ENCODE data around the gene CYP3A7. TPM values are rescaled to one million over a fixed set of nuclear protein-coding genes. Genes with fewer than 3 reads are reported as not detected.
"Not testable (repeated sequence)": the region's sequence is repeated elsewhere in the genome, so short reads cannot be mapped to it uniquely, and the experiment has no call there.

CYP3A7 gene
- polyA plus RNA-seq, result under 1 TPM in 1 of 3 donors, not detected in 2; 0.10 TPM

DNA sequence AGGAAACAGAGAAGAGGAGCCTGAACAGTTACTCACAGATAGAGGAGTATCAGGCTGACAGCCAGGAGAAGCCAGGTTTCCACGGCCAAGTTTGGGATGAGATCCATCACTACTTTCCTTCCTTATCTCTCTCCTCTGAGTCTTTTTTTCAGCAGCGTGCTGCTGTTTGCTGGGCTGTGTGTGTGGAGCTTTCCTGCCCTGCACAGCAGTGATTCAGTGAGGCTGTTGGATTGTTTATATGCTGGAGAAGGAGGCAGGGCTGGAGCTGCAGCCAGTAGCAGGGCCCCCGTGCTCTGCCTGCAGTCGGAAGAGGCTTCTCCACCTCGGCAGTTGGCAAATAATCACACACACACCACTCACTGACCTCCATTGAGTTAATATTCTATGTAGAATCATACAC, at the start of gene CYP3A7:
Gene CYP3A7, minus strand, starts transcription at position 210 of the 400 bp plus-strand sequence. Its CDS starts 103 bp downstream, at position 107.
- 51 to 86% (median 62%) methylated on average over 5 of the region's 5 CpGs for WGBS, 3 donors
- H3K27ac ChIP-seq (ENCODE audit: low read depth, low read length), result no peak within 1 kb of the TSS

GRCh38 chr7:99784007-99784406, 49.0 kb upstream of the CYP3A7 start, which contains the start of gene CYP3A4:
CYP3A4 (minus strand) TSS chr7:99784184; CDS start chr7:99784081, 103 bp downstream.
- H3K27ac ChIP-seq (ENCODE audit: low read depth, low read length), result no peak within 1 kb of the TSS

DNA sequence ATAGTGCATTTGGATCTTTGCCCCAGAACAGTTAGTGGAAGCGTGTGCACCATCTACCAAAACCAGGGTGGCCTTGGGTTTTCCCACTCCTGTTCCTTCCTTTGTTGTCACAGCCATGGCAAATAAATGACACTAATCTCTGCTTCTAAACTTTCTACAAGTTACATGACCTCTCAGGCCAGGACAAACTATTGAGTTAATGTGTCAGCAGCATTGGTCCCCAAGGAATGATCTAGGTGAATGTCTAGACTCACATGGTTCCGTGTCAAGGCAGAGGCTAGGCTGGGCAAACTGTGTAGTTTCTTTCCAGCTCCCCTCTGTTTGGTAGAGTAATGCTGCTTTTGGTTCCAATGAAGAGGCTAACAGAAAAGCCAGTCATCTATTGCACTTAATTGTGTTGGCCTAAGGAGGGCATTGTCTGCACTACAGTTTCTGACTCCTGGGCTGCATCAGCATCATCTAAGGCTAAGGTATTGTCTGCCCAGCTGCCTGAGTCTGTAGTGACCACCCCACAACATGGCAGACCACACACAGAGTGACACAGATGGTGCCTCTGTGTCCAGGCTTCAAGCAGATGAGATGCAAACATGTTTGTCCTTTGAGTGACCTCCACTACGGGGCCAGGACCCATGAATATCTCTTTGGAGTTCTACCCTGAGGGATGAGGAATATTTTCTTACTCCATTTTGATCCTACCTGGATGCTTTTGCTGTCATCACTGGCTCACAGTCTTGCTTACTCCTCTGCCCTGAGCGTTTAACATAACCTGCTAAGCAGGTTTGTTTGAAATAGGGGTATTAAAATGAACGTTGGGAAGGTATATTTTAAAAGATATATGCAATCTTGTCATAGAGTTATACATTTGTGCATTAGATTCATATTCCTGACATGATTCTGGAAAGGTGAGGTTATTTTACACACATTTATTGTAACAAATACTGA, 47.3 kb upstream of the CYP3A7 start:
- H3K27ac ChIP-seq (ENCODE audit: low read depth, low read length), result no peak overlapping the region
- WGBS, 3 donors, result 65 to 80% (median 73%) methylated on average over 5 of the region's 5 CpGs

DNA sequence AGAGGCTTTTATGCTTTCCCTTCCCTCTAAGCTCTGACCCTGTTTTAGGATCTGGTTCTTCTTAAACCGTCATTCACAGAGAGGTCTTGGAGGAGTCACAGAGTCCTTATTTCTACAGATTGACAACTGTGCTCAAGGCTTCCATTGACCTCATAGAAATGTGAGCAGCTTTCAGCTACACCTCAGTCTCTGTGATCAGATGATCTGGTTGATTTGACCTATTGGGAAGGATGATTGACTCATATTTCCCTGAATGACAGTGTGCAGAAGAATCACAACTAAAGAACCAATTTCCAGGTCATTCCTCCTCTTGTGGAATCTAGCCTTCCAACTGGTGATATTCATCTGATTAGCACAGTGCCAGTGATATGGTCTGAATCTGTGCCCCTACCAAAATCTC, 45.6 kb upstream of the CYP3A7 start:
- H3K27ac ChIP-seq (ENCODE audit: low read depth, low read length), result no peak overlapping the region
- 81 to 89% (median 88%) methylated on average over 1 of the region's 1 CpG for WGBS, 3 donors

- WGBS, 3 donors, result 83 to 86% (median 84%) methylated on average over 3 of the region's 3 CpGs
- no peak overlapping the region for H3K27ac ChIP-seq (ENCODE audit: low read depth, low read length)
Measured at GRCh38 chr7:99779949-99780348, 45.0 kb upstream of the CYP3A7 start.

DNA sequence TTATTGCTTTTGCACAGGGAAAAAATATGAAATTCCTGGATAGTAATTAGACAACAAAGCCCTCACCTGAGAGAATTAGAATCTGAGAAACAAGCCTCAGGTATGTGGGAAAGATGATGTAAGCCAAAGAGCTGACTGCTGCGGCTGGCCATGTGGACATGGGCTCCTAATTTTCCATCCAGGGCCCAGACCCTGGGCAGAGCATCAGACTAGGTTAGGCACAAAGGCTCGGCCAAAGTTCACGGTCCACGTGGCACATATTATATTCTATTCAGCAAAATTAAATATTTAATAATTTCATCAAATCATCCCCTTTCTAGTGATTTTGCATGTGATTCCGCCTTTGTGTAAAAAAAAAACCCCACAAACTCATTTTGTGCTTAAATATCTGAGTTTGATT, 43.9 kb upstream of the CYP3A7 start:
- no peak overlapping the region for H3K27ac ChIP-seq (ENCODE audit: low read depth, low read length)
- WGBS, 3 donors, result 88 to 90% (median 89%) methylated on average over 5 of the region's 5 CpGs

DNA sequence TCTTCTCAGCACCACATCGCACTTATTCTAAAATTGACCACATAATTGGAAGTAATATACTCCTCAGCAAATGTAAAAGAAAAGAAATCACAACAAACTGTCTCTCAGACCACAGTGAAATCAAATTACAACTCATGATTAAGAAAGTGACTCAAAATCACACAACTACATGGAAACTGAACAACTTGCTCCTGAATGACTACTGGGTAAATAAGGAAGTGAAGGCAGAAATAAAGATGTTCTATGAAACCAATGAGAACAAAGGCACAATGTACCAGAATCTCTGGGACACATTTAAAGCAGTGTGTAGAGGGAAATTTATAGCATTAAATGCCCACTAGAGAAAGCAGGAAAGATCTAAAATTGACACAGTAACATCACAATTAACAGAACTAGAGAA, 38.4 kb upstream of the CYP3A7 start:
- WGBS, 3 donors, result 81 to 94% (median 90%) methylated on average over 1 of the region's 1 CpG
- H3K27ac ChIP-seq (ENCODE audit: low read depth, low read length), result not testable (repeated sequence)

GRCh38 chr7:99772565-99772964, 37.6 kb upstream of the CYP3A7 start:
- WGBS, 3 donors, result 37 to 93% (median 86%) methylated on average over 1 of the region's 1 CpG
- H3K27ac ChIP-seq (ENCODE audit: low read depth, low read length), result no peak overlapping the region

GRCh38 chr7:99769494-99769893, 34.5 kb upstream of the CYP3A7 start:
- 90 to 94% (median 90%) methylated on average over 3 of the region's 3 CpGs for WGBS, 3 donors
- not testable (repeated sequence) for H3K27ac ChIP-seq (ENCODE audit: low read depth, low read length)

DNA sequence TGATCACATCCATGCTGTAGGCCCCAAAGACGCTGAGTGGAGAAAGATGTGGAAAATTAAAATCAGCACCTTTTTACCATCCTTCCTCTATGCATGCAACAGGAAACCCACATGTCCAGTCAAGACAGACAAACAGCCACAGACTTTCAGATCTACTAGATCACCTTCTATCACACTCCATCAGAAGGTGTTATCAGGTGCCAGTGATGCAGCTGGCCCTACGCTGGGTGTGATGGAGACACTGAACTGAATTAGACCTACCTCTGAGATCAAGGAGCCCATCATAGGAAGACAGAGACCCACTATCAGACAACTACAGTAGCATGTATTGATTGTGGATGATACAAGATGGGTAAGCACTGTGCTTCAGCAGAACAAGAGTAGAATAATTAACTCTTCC, 33.5 kb upstream of the CYP3A7 start:
- H3K27ac ChIP-seq (ENCODE audit: low read depth, low read length), result no peak overlapping the region
- WGBS, 3 donors, result 90 to 100% (median 98%) methylated on average over 2 of the region's 2 CpGs

GRCh38 chr7:99767662-99768061, 32.7 kb upstream of the CYP3A7 start:
- WGBS, 3 donors, result 24 to 74% (median 50%) methylated on average over 1 of the region's 1 CpG

DNA sequence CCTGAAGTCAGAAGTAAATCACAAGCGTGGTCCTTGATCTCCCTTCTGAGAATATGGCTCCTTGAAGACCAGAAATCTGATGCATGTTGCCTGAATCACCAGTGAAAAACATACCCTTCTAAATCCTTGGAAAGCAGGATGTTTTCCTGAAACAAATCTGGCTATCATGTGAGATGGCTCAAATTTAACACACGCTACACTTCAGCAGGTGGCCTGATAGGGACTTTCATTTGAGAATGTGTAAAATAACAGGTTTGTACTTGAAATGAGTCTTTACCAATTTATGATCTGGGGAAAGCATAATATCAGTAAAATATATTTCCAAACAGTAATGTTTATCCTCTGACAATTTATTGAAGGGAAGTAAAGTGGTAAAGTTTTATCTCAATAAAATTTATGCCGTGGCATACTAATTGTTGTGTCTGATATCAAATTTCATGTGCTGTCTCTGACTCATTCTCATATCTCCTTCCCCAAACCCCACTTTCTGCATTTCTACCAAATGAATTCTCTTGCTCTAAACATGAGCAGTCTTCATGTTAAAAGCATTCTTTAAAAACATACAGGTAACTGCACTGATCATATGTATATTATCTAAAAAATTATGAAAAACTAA, 31.6 kb upstream of the CYP3A7 start:
- WGBS, 3 donors, result 87 to 91% (median 90%) methylated on average over 3 of the region's 3 CpGs
- H3K27ac ChIP-seq (ENCODE audit: low read depth, low read length), result no peak overlapping the region

More at GRCh38 chr7:99767662-99768061, 32.7 kb upstream of the CYP3A7 start:
- no peak overlapping the region for H3K27ac ChIP-seq (ENCODE audit: low read depth, low read length)

DNA sequence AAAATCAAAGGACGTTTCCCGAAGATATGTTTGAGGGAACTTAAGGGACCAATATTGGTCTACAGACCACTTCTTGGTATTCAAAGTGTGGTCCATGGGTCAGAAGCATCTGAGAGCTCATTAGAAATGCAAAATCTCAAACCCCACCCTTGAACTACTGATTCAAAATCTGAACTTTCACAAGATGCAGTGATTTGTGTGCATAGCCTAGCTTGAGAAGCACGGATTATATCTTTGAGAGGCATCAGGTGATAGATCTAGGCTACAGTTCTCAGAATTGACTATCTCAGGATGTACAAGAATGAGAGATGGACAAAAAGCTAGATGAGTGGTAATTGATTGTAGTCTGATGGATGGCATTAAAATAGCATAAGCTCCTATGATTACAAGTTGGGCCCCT, 29.5 kb upstream of the CYP3A7 start:
- H3K27ac ChIP-seq (ENCODE audit: low read depth, low read length), result no peak overlapping the region
- WGBS, 3 donors, result 75 to 87% (median 86%) methylated on average over 3 of the region's 3 CpGs

GRCh38 chr7:99762680-99763327, 27.8 kb upstream of the CYP3A7 start:
- no peak overlapping the region for H3K27ac ChIP-seq (ENCODE audit: low read depth, low read length)
- WGBS, 3 donors, result 58 to 84% (median 62%) methylated on average over 7 of the region's 7 CpGs

DNA sequence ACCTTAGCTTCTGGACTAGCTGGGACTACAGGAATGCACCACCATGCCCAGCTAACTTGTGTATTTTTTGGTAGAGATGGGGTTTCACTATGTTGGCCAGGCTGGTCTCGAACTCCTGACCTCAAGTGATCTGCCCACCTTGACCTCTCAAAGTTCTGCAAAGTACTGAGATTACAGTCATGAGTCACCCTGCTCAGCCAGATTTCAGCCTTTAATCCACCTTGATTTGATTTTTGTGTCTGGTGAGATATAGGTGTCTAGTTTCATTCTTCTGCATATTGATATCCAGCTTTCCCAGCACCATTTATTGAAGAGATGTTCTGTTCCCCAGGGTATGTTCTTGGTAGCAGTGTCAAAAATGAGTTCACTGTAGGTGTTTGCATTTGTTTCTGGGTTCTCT, 20.1 kb upstream of the CYP3A7 start:
- WGBS, 3 donors, result 91 to 100% (median 97%) methylated on average over 1 of the region's 1 CpG
- H3K27ac ChIP-seq (ENCODE audit: low read depth, low read length), result no peak overlapping the region

GRCh38 chr7:99752356-99752755, 17.4 kb upstream of the CYP3A7 start:
- WGBS, 3 donors, result 48 to 54% (median 52%) methylated on average over 3 of the region's 3 CpGs
- no peak overlapping the region for H3K27ac ChIP-seq (ENCODE audit: low read depth, low read length)

GRCh38 chr7:99751322-99752052, 16.5 kb upstream of the CYP3A7 start:
- 9 to 20% (median 17%) methylated on average over 5 of the region's 5 CpGs for WGBS, 3 donors
- H3K27ac ChIP-seq (ENCODE audit: low read depth, low read length), result not testable (repeated sequence)

GRCh38 chr7:99748846-99749579, 14.0 kb upstream of the CYP3A7 start:
- 87 to 92% (median 91%) methylated on average over 6 of the region's 6 CpGs for WGBS, 3 donors
- H3K27ac ChIP-seq (ENCODE audit: low read depth, low read length), result no peak overlapping the region
